CD4-positive, alpha-beta T cell treated with Interleukin-17A for 1 hour (primary cell): Measurements from ENCODE around the gene GPBP1L1.
"Not testable (repeated sequence)": the region's sequence is repeated elsewhere in the genome, so short reads cannot be mapped to it uniquely, and the experiment has no call there.

ENCODE experiments used
- DNase-seq: peaks from one replicate; pipeline ENCODE4 v3.0.0-alpha.2; 2020

Gene GPBP1L1

DNA sequence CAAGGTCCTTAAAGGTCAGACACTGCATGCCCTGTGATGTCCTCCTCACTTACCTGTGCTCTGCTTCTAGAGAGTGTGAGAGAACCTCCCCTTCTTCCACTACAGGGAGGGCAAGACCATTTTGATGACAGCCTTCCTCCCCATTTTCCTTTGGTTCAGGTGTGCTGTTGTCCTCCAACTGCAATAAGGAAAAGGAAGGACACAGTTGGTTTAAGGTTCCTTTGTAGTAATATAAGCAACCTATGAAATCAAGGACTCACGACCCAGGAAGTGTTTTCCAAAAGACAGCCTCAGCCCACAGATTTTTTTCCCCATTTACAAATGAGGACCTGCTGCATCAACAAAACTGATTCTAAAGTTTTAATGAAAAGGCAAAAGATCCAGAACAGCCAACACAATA, 55.9 kb downstream of the GPBP1L1 start:
- DNase-seq = no peak

DNA sequence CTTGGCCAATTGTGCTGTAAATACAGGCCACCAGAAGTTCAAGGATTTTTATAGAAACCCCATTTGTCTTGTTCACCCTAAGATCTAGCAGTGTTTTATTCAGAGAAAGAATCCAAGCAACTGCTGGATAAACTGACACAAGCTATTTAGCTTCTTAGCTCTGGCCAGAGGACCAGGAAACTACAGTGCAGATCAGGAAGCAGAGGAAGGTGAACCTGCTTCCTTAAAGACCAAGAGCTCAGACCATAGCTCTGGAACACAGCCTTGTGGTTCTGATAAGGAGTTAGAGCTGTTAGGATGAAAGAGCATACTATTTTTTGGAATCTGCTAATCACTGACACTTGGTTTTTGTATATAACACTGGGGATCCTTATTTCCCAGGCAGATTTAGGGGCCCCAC, 57.3 kb downstream of the GPBP1L1 start:
- DNase-seq = no peak

DNA sequence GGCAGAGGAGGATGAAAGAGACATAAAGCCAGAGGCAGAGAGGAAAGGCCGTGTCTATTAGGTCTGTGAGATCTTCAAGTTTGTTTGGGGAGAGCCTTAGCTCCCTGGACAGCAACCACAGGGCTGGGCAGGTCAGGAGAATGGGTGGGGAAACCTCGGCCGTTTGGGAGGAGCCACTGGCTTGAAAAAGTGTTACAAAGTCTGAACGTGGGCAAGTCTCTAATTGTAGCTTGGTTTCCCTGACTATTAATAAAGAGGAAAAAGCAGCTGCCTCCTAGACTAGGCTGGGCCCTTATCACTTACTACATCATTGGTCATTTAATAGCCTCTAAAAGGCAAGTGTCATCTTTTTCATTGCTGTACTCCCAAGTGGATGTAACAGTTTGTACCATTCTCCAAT, 62.4 kb downstream of the GPBP1L1 start, which contains the start of gene CCDC17:
CCDC17 (minus strand) TSS at position 83 of the 400 bp plus-strand sequence. CDS start 145 bp downstream, outside the sequence.
- no peak for DNase-seq

DNA sequence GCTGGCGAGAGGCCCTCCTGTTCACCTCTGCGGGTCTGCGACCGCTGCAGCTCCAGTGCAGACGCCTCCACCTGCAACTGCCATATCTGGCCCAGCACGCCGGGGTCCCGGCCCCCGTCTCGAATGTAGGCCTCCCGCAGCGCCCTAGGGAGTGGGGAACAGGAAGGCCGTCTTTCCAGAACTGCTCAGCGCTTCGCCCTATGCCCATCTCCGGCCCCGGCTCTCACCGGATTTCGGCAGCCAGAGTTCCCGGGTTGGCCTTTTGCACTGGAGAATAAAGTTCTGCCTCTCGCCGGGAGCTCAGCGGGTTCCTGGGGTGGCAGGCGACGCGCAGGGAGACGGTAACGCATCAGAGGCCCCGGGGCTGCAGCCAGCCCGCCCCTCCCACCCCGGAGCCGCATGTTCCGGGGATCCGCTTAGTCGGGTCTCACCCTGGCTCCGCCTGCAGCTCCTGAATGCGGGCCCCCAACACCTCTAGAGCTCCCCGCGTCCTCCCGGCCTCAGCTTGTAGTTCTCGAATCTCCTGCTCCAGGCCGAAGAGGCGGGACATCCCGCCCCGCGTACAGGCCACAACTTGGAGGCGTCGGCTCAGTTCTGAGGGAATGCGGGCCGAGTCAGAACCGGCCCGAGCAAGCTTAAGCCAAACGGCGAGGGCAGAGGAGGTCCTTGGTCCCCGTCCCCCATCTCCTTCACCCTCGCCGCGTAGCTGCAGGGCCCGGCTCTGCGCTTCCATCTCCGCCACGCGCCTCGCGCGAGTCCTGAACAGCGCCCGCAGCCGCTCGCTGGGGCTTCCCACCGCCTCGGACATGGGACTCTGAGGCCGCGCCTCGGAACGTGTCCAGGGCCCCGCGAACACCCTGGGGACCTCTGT, 63.6 kb downstream of the GPBP1L1 start:
- no peak for DNase-seq

DNA sequence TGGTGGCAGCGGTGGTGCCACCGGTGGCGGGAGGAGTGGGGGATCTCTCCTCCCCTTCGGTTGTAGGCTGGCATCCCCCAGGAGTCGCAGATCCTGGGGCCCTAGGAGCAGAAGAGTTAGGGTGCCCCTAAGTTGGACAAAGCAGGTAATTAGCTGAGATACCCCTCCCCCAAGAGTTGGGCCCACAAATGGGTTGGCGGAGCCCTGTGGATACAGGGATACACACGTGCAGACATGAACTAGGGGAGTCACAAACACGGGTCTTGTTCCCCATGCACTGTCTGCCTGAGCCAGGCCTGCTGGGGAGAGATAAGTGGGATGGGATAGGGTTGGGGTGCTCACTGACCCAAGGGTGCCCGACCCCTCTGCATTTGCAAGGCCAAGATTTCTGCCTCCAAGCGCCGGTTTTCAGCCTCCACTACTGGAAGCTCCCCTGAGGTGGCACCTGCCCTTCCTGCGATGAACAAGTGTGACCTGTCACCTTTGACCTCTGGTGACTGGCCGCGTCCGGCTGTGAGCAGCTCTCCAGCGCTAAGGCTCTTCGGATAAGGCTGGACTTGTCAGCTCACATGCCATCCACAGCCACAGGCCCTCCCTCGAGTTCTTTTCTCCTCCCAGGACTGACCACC, 64.3 kb downstream of the GPBP1L1 start:
- DNase-seq = no peak

DNA sequence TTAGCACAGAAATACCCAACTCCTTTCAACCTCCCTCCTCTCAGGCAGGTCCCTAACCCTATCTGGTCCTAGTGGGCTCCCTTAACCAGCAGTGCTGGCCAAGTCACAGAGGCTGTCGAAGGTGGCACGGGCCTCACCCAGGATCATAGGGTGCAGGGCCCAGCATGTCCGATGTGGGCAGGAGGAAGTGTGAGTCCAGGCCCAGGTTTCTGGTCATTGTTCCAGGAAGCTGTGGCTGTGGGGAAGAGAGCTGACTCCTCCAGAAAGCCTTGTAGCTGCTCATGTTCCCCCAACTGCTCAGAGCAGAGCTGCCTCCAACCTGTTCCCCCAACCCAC, 64.9 kb downstream of the GPBP1L1 start:
- no peak for DNase-seq

DNA sequence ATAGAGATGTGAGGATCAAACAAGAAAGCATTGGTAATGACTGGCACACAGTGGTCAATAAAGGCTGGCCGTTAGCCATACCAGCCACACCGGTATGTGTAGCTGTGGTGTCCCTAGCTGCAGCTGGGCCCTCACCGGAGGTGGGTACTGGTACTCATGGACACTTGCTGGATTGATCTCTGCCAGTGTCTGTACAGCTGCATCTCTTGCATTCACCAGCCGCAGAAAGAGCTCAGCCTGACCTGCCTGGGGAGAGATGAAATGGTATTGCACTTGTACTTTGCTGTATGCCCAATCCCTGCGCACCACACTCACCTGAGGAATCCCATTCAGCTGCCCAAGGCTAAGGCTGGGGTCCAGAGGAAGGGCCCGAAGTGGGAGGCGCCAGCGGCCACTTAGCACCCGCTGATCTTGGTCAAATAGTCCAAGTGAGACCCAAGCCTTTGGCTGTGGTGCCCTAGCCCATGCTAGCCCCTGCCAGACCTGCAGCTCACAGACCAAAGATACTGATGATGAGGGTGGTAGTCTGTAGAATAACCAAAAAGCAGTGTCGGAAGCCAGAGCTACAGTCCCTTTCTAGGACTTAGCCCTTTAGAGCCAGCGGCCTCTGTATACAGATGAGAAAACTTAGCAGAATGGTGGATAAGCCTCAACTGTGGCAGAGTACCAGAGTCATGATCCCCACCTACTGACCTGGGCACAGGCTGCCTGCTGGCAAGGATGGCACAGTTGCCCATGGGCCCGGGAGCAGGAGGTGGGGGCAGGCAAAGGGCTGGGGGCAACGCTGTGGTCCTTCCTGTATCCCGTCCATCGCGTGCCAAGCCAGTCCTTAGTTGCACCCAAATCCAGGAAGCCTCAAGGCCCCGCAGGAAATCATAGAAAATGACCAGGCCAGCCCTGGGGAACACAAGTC, 65.5 kb downstream of the GPBP1L1 start:
- DNase-seq = no peak

DNA sequence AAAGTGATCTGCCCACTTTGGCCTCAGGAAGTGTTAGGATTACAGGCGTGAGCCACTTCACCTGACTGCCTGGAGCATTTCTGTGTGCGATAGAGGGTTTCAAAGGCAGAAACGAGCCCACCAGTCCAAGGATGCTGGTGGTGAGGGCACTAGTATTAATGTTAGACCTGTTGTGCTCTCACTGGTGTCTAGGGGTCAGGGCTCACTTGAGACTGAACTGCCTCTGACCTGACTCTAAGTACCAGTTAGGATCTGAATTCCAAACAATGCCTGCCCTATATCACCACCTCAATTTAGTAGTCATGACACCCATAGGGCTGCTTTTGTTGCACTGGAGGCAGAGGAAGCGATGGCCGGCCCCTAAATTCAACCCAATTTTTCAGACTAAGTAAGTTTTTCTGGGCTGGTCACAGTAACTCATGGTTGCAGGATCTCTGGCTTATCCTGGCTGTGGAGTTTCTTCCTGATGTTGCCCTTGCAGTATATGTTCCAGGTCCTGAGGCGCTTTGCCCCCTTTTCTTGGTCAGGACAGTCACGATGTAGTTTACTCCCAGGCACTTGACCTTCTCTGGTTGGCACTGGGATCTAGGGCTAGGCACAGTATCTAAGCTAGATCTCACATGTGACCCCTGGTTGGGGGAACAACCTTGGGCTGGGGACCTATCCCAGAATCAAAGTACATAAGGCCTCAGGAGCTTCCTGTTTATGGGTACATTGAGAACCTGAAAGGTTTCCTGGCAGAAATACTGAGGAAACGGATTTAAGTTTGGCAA, 67.0 kb downstream of the GPBP1L1 start:
- no peak for DNase-seq

DNA sequence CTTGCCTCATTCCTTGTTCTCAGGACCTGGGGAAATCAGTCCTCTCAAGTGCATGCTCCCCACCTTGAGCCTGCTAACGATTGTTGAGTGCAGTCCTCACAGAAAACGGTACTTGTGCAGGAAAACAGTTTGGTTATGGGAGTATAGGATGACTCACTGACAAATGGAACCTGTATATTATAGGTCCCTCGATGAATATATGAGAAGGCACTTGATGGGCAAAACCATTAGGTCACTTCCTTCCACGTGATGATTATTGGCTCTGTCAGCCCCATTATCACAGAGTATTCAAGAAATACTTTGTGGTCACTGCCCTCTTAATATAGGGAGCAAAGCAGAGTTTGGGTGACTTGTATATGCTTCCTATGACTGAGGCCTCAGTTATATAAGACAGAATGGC, 68.7 kb downstream of the GPBP1L1 start:
- DNase-seq = no peak

DNA sequence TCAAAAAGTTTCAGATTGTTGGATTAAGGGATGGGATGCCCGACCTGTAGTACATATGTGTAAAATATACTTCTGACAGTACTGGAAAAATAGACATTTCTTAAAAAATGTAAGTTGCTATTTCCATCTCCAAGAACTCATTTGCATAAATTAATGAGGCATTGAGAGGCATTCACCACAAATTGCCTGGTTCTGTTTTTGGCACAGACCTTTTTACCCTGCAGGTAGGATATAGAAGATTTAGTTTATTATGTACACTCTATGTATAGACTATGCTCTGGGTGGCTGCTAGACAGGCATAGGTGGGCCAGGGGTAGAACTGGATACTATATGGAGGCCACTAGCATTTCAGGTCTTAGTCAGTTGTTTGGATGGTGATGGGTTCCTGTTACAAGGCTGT, 70.4 kb downstream of the GPBP1L1 start:
- no peak for DNase-seq

DNA sequence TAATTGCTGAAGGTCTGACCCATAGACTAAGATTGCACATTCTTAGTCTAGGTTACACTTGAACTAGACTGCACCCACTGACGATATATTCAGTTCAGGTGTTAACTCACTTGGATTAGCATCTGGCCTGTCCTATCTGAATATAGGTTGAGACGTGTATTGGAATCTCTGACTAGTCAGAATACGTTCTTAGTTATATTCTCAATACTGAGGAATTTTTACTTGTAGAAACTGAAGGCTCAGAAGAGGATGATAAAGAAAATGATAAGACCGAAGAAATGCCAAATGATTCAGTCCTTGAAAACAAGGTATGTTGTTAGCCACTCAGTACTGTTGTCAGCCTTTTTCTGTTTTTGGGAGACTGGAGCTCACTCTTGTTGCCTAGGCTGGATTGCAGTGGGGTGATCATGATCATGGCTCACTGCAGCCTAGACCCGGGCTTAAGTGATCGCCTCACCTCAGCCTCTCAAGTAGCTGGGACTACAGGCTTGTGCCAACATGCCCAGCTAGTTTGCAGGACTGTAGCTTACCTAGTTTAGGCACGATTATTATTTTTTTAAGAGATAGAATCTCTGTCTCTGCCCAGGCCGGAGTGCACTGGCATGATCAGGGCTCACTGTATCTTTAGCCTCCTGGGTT, 73.3 kb downstream of the GPBP1L1 start:
- no peak for DNase-seq

DNA sequence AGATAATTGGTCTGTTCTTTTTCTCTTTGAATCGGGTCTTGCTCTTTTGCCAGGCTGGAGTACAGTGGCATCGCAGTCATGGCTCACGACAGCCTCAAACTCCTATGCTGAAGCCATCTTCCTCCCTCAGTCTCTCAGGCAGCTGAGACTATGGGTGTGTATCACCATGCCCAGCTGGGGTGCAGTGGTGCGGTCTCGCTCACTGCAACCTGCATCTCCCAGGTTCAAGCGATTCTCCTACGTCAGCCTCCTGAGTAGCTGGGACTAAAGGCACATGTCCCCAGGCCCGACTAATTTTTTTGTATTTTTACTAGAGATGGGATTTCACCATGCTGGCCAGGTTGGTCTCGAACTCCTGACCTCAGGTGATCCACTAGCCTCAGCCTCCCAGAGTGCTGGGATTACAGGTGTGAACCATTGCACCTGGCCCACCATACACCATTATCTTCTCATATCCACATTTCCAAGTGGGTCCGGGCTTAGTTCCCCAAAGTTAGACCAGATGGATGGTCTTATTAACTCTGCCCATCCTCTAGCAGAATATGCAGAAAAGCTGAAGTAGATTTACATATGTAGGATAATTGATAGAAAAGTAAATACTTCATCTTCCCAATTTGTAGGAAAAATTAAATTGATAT, 75.6 kb downstream of the GPBP1L1 start:
- no peak for DNase-seq

DNA sequence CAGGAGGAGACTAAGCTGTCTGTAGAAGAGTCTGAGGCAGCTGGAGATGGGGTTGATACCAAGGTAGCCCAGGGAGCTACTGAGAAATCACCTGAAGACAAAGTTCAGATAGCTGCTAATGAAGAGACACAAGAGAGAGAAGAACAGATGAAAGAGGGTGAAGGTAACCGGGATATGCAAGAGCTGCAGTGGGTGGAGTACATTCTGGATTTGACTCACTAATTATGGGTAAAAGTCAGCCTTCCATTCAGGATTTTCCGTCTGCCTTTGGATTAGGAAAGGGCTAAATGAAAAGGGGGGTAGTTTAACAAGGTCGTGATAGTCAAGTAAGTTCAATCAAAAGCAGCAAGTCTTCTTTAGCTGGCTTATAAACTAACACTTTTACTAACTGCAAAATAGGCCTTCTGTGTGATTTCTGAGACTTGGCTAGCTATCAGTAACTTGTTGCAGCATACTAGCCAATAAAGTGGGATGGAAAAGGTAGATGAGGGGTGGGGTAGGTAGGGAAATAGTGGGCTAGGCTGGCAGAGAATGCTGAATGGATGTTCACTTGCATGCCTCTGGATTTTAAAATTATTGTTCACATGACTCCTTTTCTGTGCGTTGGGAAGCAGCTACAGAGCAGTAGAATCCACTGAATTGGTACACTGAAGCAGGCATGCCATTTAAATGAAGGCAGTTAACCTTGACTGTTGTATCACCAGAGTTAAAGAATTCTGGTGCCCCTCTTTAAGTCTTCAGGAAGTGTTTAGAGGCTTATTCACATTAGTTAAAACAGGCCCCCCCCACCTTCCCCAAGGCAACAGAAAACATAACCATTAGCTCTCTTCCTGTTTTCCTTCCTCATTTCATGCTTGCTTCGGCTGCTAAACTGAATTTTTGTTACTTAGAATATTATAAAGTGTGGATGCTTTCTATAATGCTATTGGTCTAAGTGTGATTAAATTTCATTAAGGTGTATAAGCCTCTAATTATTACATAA, 77.9 kb downstream of the GPBP1L1 start:
- no peak for DNase-seq

DNA sequence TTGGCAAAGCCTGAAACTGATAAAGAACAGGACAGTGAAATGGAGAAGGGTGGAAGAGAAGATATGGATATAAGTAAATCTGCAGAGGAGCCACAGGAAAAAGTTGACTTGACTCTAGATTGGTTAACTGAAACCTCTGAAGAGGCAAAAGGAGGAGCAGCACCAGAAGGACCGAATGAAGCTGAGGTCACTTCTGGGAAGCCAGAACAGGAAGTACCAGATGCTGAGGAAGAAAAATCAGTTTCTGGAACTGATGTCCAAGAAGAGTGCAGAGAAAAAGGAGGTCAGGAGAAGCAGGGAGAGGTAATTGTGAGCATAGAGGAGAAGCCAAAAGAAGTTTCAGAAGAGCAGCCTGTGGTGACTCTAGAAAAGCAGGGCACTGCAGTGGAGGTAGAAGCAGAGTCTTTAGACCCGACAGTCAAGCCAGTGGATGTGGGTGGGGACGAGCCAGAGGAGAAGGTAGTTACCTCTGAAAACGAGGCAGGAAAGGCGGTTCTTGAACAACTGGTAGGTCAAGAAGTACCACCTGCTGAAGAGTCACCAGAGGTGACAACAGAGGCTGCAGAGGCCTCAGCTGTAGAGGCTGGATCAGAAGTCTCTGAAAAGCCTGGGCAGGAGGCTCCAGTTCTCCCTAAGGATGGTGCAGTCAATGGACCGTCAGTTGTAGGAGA, 78.8 kb downstream of the GPBP1L1 start:
- DNase-seq = no peak

DNA sequence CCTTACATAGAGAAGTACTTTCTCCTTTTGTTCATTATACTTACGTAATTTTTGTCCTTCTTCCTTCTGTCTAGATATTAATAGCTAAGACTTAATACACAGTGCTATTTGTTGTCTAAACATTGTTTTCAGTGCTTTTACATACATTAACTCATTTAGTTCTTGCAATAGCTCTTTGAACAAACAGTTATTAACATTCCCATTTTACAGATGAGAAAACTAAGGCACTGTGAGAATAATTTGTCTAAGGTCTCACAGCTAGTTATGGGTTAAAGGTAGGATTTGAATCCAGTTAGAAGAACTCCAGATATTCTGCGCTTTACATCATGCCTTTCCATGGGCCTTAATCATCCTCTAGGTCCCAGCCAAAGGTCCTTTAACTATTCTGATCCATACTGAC, 82.1 kb downstream of the GPBP1L1 start:
- DNase-seq = no peak

DNA sequence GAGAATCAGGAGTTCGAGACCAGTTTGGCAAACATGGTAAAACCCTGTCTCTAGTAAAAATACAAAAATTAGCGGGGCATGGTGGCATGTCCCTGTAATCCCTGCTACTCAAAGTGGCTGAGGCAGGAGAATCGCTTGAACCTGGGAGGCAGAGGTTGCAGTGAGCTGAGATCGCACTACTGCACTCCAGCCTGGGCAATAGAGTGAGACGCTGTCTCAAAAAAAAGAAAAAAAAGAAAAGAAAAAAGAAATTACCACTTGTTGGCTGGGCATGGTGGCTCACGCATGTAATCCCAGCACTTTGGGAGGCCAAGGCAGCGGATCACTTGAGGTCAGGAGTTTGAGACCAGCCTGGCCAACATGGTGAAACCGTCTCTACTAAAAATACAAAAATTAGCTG, 89.6 kb downstream of the GPBP1L1 start:
- DNase-seq = not testable (repeated sequence)

DNA sequence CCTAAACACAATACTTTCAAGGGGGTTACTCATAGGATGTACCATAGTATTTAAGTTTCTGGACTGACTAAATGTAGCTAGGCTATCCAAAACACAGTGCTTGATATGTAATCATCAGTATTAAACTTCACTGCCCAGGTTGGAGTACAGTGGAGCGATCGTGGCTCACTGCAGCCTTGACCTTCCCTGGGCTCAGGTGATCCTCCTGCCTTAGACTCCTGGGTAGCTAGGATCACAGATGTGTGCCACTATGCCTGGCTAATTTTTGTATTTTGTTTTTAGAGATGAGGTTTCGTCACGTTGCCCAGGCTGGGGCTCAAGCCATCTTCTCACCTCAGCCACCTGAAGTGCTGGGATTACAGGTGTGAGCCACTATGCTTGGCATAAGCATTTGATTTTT, 91.9 kb downstream of the GPBP1L1 start:
- no peak for DNase-seq

DNA sequence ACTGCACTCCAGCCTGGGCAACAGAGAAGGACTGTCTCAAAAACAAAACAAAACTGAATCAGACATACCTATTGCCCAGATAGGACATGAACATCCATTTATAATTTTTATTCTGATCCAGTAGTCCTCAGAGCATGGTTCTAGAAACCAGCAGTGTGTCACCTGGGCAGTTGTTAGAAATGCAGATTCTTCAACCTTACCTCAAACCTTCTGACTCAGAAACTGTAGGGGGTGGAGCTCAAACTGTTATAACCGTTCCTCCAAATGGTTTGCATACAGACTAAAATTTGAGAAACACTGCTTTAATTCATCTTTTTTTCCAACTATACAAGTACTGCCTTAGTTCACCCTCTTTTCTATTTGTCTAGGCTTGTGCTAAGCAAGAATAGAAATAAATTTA, 96.5 kb downstream of the GPBP1L1 start:
- DNase-seq = no peak

DNA sequence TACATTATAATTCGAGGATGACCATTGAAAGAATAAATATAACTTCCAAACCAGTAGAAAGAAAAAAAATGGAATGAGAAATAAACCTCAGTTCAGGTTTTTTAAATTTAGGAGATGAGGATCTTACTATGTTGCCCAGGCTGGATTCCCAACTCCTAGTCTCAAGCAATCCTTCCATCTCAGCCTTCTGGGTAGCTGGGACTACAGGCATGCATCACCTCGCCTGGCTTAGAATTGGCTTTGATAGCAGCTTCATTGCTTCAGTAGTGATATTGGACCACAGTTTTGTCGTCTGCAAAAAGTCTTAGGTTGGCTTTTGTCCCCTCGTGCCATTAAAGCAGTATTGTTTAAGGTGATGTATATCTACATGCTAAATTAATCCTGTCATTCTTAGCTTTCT, 99.6 kb downstream of the GPBP1L1 start:
- DNase-seq = no peak
